CD14-positive monocyte (primary cell): ENCODE measurements around the gene KIFC3. TPM values are rescaled to one million over a fixed set of nuclear protein-coding genes. Genes with fewer than 3 reads are reported as not detected.

ENCODE experiments used
- DNase-seq, 3 donors: peaks; one replicate each; pipeline ENCODE4 v3.0.0-alpha.2; 2011 to 2022
- H2AFZ ChIP-seq: 2 replicates; pipeline ENCODE4 v1.6.0; 2012; ENCODE audit warnings: mild to moderate bottlenecking, low read depth, low read length, inconsistent platforms; ENCODE audit not compliant: insufficient read depth, poor library complexity, severe bottlenecking
- H3K27ac ChIP-seq, 2 donors: 1 replicate in 1 of 2; 2 replicates in 1 of 2; pipeline ENCODE4 v1.5.1; 2012 to 2013; ENCODE audit warnings: low read length in 2 of 2, control low read depth in 1 of 2, inconsistent platforms in 1 of 2, low read depth in 1 of 2, mild to moderate bottlenecking in 1 of 2
- H3K27me3 ChIP-seq, 2 donors: one replicate each; pipeline versions ENCODE4 v1.6.0 to v1.6.1; 2011 to 2013; ENCODE audit warnings: low read length in 2 of 2; ENCODE audit not compliant: control insufficient read depth in 2 of 2, insufficient read depth in 2 of 2
- H3K36me3 ChIP-seq, 2 donors: replicated peaks in 1 of 2; 1 replicate in 1 of 2; 2 replicates in 1 of 2; pipeline versions ENCODE4 v1.5.1 to v1.6.1; 2012 to 2013; ENCODE audit warnings: low read length in 2 of 2, control low read depth in 1 of 2, inconsistent platforms in 1 of 2, mild to moderate bottlenecking in 1 of 2; ENCODE audit not compliant: insufficient read depth in 2 of 2, control insufficient read depth in 1 of 2
- H3K4me1 ChIP-seq, 2 donors: 1 replicate in 1 of 2; 2 replicates in 1 of 2; pipeline versions ENCODE4 v1.5.1 to v1.6.1; 2012 to 2013; ENCODE audit warnings: low read length in 2 of 2, control low read depth in 1 of 2, inconsistent platforms in 1 of 2, mild to moderate bottlenecking in 1 of 2, moderate library complexity in 1 of 2; ENCODE audit not compliant: insufficient read depth in 2 of 2, control insufficient read depth in 1 of 2
- H3K4me2 ChIP-seq: replicated peaks from 2 replicates; pipeline ENCODE3; 2012; ENCODE audit warnings: low read length, moderate library complexity, mild to moderate bottlenecking; ENCODE audit not compliant: poor library complexity, severe bottlenecking; ENCODE audit errors: extremely low read depth
- H3K4me3 ChIP-seq, 3 experiments: fragments of 200-600 bp in 1 of 3; sonication (generic) in 1 of 3; replicated peaks in 1 of 3; 1 replicate in 2 of 3; 2 replicates in 1 of 3; pipeline ENCODE4 v1.5.1; 2011 to 2013; ENCODE audit warnings: low read length in 3 of 3, mild to moderate bottlenecking in 3 of 3, control low read depth in 2 of 3, low read depth in 2 of 3, inconsistent platforms in 1 of 3, moderate library complexity in 1 of 3
- H3K79me2 ChIP-seq: 2 replicates; pipeline ENCODE4 v1.6.0; 2012; ENCODE audit warnings: mild to moderate bottlenecking, control low read depth, inconsistent platforms, low read length, moderate library complexity; ENCODE audit not compliant: insufficient read depth
- H3K9ac ChIP-seq: 2 replicates; pipeline ENCODE4 v1.6.0; 2017; ENCODE audit warnings: low read length, mild to moderate bottlenecking; ENCODE audit not compliant: insufficient read depth, poor library complexity, severe bottlenecking
- H3K9me3 ChIP-seq, 2 donors: replicated peaks in 1 of 2; 1 replicate in 1 of 2; 2 replicates in 1 of 2; pipeline versions ENCODE4 v1.5.1 to v1.6.1; 2012 to 2013; ENCODE audit warnings: low read length in 2 of 2, control low read depth in 1 of 2; ENCODE audit not compliant: control insufficient read depth in 1 of 2, insufficient read depth in 1 of 2
- H4K20me1 ChIP-seq: 2 replicates; pipeline ENCODE4 v1.6.0; 2012; ENCODE audit warnings: mild to moderate bottlenecking, low read length, control low read depth, moderate library complexity; ENCODE audit not compliant: insufficient read depth
- H3K27ac Mint-ChIP-seq, 7 donors: one replicate each; pipeline ENCODE4 v1.8.0; 2020; ENCODE audit warnings: mild to moderate bottlenecking in 7 of 7, mixed read lengths in 7 of 7, moderate library complexity in 6 of 7, inconsistent platforms in 2 of 7
- H3K27me3 Mint-ChIP-seq, 3 donors: one replicate each; pipeline ENCODE4 v1.8.0; 2021 to 2022; ENCODE audit warnings: low read depth in 3 of 3, mild to moderate bottlenecking in 3 of 3, mixed read lengths in 3 of 3, moderate library complexity in 3 of 3, inconsistent platforms in 1 of 3
- H3K36me3 Mint-ChIP-seq, 2 donors: one replicate each; pipeline ENCODE4 v1.8.0; 2020; ENCODE audit warnings: mixed read lengths in 2 of 2, inconsistent platforms in 1 of 2, mild to moderate bottlenecking in 1 of 2
- H3K4me1 Mint-ChIP-seq: one replicate; pipeline ENCODE4 v1.8.0; 2020; ENCODE audit warnings: mild to moderate bottlenecking, mixed read lengths
- H3K4me3 Mint-ChIP-seq, 2 donors: one replicate each; pipeline ENCODE4 v1.8.0; 2020; ENCODE audit warnings: mild to moderate bottlenecking in 2 of 2, mixed read lengths in 2 of 2, moderate library complexity in 1 of 2
- H3K9me3 Mint-ChIP-seq, 7 donors: one replicate each; pipeline ENCODE4 v1.8.0; 2020 to 2022; ENCODE audit warnings: mixed read lengths in 7 of 7, mild to moderate bottlenecking in 6 of 7, moderate library complexity in 6 of 7, inconsistent platforms in 2 of 7
- CTCF ChIP-seq: fragments of 200-600 bp; IDR thresholded peaks from one replicate; pipeline ENCODE4 v1.8.0; 2022; ENCODE audit warnings: antibody characterized with exemption, mild to moderate bottlenecking
- WGBS: methylation state at CpG from one replicate; pipeline ENCODE4 v1.1.5; 2013; ENCODE audit warnings: missing lambda C conversion rate; ENCODE audit not compliant: insufficient coverage; 5-methylcytosine and 5-hydroxymethylcytosine counted together
- intact Hi-C, 2 donors: fragments of 100-400 bp; cut with micrococcal nuclease; formaldehyde crosslinking; loops; one replicate each; pipeline versions ENCODE4 v1.15.0 to v1.15.1; 2023
- polyA plus RNA-seq, 3 donors: library from polyadenylated mRNA; depleted of rRNA in 1 of 3; unstranded in 2 of 3; stranded (reverse) in 1 of 3; fragments of 300-500 nt in 2 of 3; fragments of >200 nt in 1 of 3; fragmentation: Illumina TruSeq in 2 of 3; gene quantifications; 1 replicate in 2 of 3; 2 replicates in 1 of 3; pipeline ENCODE4 v1.2.3, GENCODE V29; 2012 to 2021

Gene KIFC3
- polyA plus RNA-seq, 3 donors = 0.24 to 1.7 TPM; not detected in 1

- H3K4me1 Mint-ChIP-seq = peaks cover 40% of the 10 kb centered on the region
- WGBS = 94% methylated on average over 2 of the region's 6 CpGs
- H3K36me3 ChIP-seq = no peaks in the 10 kb centered on the region
- peaks cover 23 to 48% of the 10 kb centered on the region in 2 donors for H3K27me3 ChIP-seq
- no peak overlapping the region for H3K4me2 ChIP-seq
- peak overlapping the region in 1 of 7 donors; percentile 67 for H3K27ac Mint-ChIP-seq
- H2AFZ ChIP-seq = peak overlapping the region; percentile 62
- H3K9ac ChIP-seq = no peak overlapping the region
- H4K20me1 ChIP-seq = no peaks in the 10 kb centered on the region
- peaks cover 7 to 9% of the 10 kb centered on the region in 2 donors for H3K36me3 Mint-ChIP-seq
- no peak for DNase-seq
- intact Hi-C loops = no loop called here
- no peak overlapping the region for H3K27ac ChIP-seq
- H3K9me3 ChIP-seq = no peaks in the 10 kb centered on the region
- peak overlapping the region in 1 of 2 donors; percentile 94 for H3K4me3 Mint-ChIP-seq
- no peaks in the 10 kb centered on the region for H3K79me2 ChIP-seq
- peaks cover 36 to 62% (median 40%) of the 10 kb centered on the region in 3 donors for H3K27me3 Mint-ChIP-seq
- no peak for TF ChIP-seq CTCF
- H3K4me3 ChIP-seq = no peak overlapping the region
- H3K4me1 ChIP-seq = peaks cover 35 to 38% of the 10 kb centered on the region in 2 donors
- peaks cover 0 to 9% (median 5%) of the 10 kb centered on the region in 7 donors for H3K9me3 Mint-ChIP-seq
These were observed 3.2 kb downstream of the KIFC3 start for GRCh38 chr16:57798953-57799599.

GRCh38 chr16:57798267-57798810 is 4.0 kb downstream of the KIFC3 start:
- H3K4me1 Mint-ChIP-seq = peaks cover 40% of the 10 kb centered on the region
- no peak overlapping the region for H3K27ac ChIP-seq

More at GRCh38 chr16:57798267-57798810, 4.0 kb downstream of the KIFC3 start:
- intact Hi-C loops = no loop called here
- no peak for DNase-seq
- no peaks in the 10 kb centered on the region for H3K9me3 ChIP-seq
- H3K4me3 ChIP-seq = no peak overlapping the region
- peaks cover 7 to 9% of the 10 kb centered on the region in 2 donors for H3K36me3 Mint-ChIP-seq
- H3K27ac Mint-ChIP-seq = peak overlapping the region in 1 of 7 donors; percentile 49
- 93% methylated on average over 16 of the region's 16 CpGs for WGBS
- peaks cover 33 to 57% (median 34%) of the 10 kb centered on the region in 3 donors for H3K27me3 Mint-ChIP-seq
- H3K4me2 ChIP-seq = no peak overlapping the region
- no peak overlapping the region for H3K9ac ChIP-seq
- peaks cover 0 to 9% (median 5%) of the 10 kb centered on the region in 7 donors for H3K9me3 Mint-ChIP-seq
- peaks cover 35 to 38% of the 10 kb centered on the region in 2 donors for H3K4me1 ChIP-seq
- H3K79me2 ChIP-seq = no peaks in the 10 kb centered on the region
- TF ChIP-seq CTCF = no peak
- H3K36me3 ChIP-seq = no peaks in the 10 kb centered on the region
- H2AFZ ChIP-seq = no peak overlapping the region
- H3K4me3 Mint-ChIP-seq = no peak overlapping the region
- no peaks in the 10 kb centered on the region for H4K20me1 ChIP-seq
- H3K27me3 ChIP-seq = peaks cover 18 to 41% of the 10 kb centered on the region in 2 donors
